Endothelial cell of umbilical vein (primary cell): ENCODE results near the gene RELN. TPM values are rescaled to one million over a fixed set of nuclear protein-coding genes. Genes with fewer than 3 reads are reported as not detected.

Experiments
- BruUV-seq: library from RNA; stranded (reverse); fragments of 400-500 nt; replicated peaks from 2 replicates; lab custom pipeline; 2021; lab: Mats Ljungman, UMichigan
- CTCF ChIA-PET: fragments of 300-600, 350-600 bp; sonication (Branson Sonifier 250); formaldehyde crosslinking; loops from one replicate; lab custom pipeline; 2021; ENCODE audit warnings: antibody characterized with exemption, inconsistent platforms; lab: Charles Lee
- POLR2A ChIA-PET: fragments of 300-600, 350-600 bp; sonication (Branson Sonifier 250); formaldehyde crosslinking; loops from one replicate; lab custom pipeline; 2021; ENCODE audit warnings: antibody characterized with exemption, inconsistent platforms; lab: Charles Lee
- DNase-seq: peaks from one replicate; pipeline ENCODE4 v3.0.0-alpha.2; 2011; ENCODE audit warnings: low read depth, low spot score
- FAIRE-seq: peaks from 2 replicates; lab custom pipeline; 2011; peaks lifted over from hg19 to GRCh38; lab: Jason Lieb, UNC
- H2AFZ ChIP-seq: 2 replicates; pipeline ENCODE4 v1.6.0; 2012; ENCODE audit warnings: low read depth, low read length, control low read depth, inconsistent platforms
- H3K27ac ChIP-seq: 2 replicates; pipeline ENCODE4 v1.5.1; 2011; ENCODE audit warnings: low read depth, mild to moderate bottlenecking, control low read depth, low read length, moderate library complexity; ENCODE audit not compliant: insufficient read depth
- H3K27me3 ChIP-seq, 2 experiments: 2 replicates each; pipeline versions ENCODE4 v1.6.0 to v1.6.1; 2011; ENCODE audit warnings: low read length in 2 of 2, mixed read lengths in 1 of 2; ENCODE audit not compliant: control insufficient read depth in 2 of 2, insufficient read depth in 2 of 2
- H3K36me3 ChIP-seq, 2 experiments: 2 replicates in 1 of 2; 3 replicates in 1 of 2; pipeline ENCODE4 v1.5.1; 2011; ENCODE audit warnings: low read length in 2 of 2, mild to moderate bottlenecking in 1 of 2, moderate library complexity in 1 of 2; ENCODE audit not compliant: control insufficient read depth in 2 of 2, insufficient read depth in 2 of 2; ENCODE audit errors: extremely low read depth in 1 of 2
- H3K4me1 ChIP-seq: 3 replicates; pipeline ENCODE4 v1.5.1; 2011; ENCODE audit warnings: mild to moderate bottlenecking, low read length; ENCODE audit not compliant: control insufficient read depth, insufficient read depth; ENCODE audit errors: extremely low read depth
- H3K4me2 ChIP-seq: 2 replicates; pipeline ENCODE4 v1.6.1; 2011; ENCODE audit warnings: low read length, control low read depth, mixed read lengths; ENCODE audit not compliant: insufficient read depth
- H3K4me3 ChIP-seq, 3 experiments: fragments of 200-600 bp in 1 of 3; sonication (generic), shearing (Covaris generic) in 1 of 3; replicated peaks in 1 of 3; 2 replicates each; pipeline ENCODE4 v1.5.1; 2011 to 2016; ENCODE audit warnings: control low read depth in 3 of 3, low read length in 3 of 3, mild to moderate bottlenecking in 2 of 3, inconsistent platforms in 1 of 3, low read depth in 1 of 3, moderate library complexity in 1 of 3; ENCODE audit not compliant: insufficient read depth in 1 of 3
- H3K79me2 ChIP-seq: 2 replicates; pipeline ENCODE4 v1.6.0; 2012; ENCODE audit warnings: low read length, inconsistent platforms; ENCODE audit not compliant: control insufficient read depth, insufficient read depth
- H3K9ac ChIP-seq: replicated peaks from 2 replicates; pipeline ENCODE3; 2011; ENCODE audit warnings: low read length, control low read depth; ENCODE audit not compliant: insufficient read depth; ENCODE audit errors: extremely low read depth
- H3K9me1 ChIP-seq: replicated peaks from 3 replicates; pipeline ENCODE4 v1.6.0; 2011; ENCODE audit warnings: mild to moderate bottlenecking, low read length; ENCODE audit not compliant: control insufficient read depth, insufficient read depth; ENCODE audit errors: extremely low read depth
- H3K9me3 ChIP-seq: replicated peaks from 2 replicates; pipeline ENCODE4 v1.5.1; 2012; ENCODE audit warnings: low read length, inconsistent platforms; ENCODE audit not compliant: control insufficient read depth, insufficient read depth
- H4K20me1 ChIP-seq: replicated peaks from 2 replicates; pipeline ENCODE3; 2011; ENCODE audit warnings: mild to moderate bottlenecking, low read length; ENCODE audit not compliant: control insufficient read depth, insufficient read depth; ENCODE audit errors: extremely low read depth
- EZH2 ChIP-seq: IDR thresholded peaks from 2 replicates; pipeline ENCODE4 v1.6.1; 2012; ENCODE audit warnings: borderline replicate concordance, low read depth, mild to moderate bottlenecking, moderate library complexity, low read length, inconsistent platforms; ENCODE audit not compliant: severe bottlenecking
- FOS ChIP-seq: IDR thresholded peaks from 2 replicates; pipeline ENCODE4 v1.6.1; 2011; ENCODE audit warnings: mild to moderate bottlenecking, low read length, moderate library complexity, borderline replicate concordance; ENCODE audit not compliant: insufficient read depth
- GATA2 ChIP-seq: IDR thresholded peaks from 2 replicates; pipeline ENCODE4 v1.7.0; 2011; ENCODE audit warnings: low read depth, mild to moderate bottlenecking, moderate library complexity, mixed read lengths, low read length; ENCODE audit not compliant: insufficient read length, insufficient read depth
- JUN ChIP-seq: IDR thresholded peaks from 2 replicates; pipeline ENCODE4 v1.6.1; 2011; ENCODE audit warnings: borderline replicate concordance, low read depth; ENCODE audit not compliant: insufficient read length, insufficient read depth
- MYC ChIP-seq: IDR thresholded peaks from one replicate; pipeline ENCODE4 v1.6.1; 2011; ENCODE audit warnings: mild to moderate bottlenecking, low read depth, low read length
- POLR2A ChIP-seq: IDR thresholded peaks from 2 replicates; pipeline ENCODE4 v1.6.1; 2012; ENCODE audit warnings: low read depth, mild to moderate bottlenecking, control low read depth, low read length
- POLR2AphosphoS5 ChIP-seq: IDR thresholded peaks from 2 replicates; pipeline ENCODE4 v1.6.1; 2012; ENCODE audit warnings: low read depth, mild to moderate bottlenecking, control low read depth, low read length, moderate library complexity; ENCODE audit not compliant: insufficient read depth
- dilution Hi-C: fragments of 300-500 bp; cut with MboI; formaldehyde crosslinking; loops from one replicate; pipeline ENCODE4 v1.15.0; 2019; ENCODE audit warnings: low sequenced_read_pairs; ENCODE audit not compliant: extremely low pct_ligation_motif_present
- intact Hi-C: fragments of 100-400 bp; cut with micrococcal nuclease; formaldehyde crosslinking; loops from one replicate; pipeline ENCODE4 v1.10.0; 2022
- polyA plus RNA-seq, 4 experiments: library from polyadenylated mRNA; depleted of rRNA in 3 of 4; stranded (reverse) in 3 of 4; unstranded in 1 of 4; fragments of >200 nt; gene quantifications; 2 replicates each; pipeline versions ENCODE4 v1.2.1 to v1.2.3, GENCODE V29; 2011 to 2012; ENCODE audit warnings: missing spikeins in 1 of 4
- total RNA-seq: library from RNA; stranded (reverse); gene quantifications from 2 replicates; pipeline ENCODE4 v1.2.3, GENCODE V29; 2021
- TF ChIP-seq, protein P1 (sequence below): IDR thresholded peaks from 2 replicates; pipeline ENCODE4 v1.6.1; 2011; ENCODE audit not compliant: insufficient read depth, insufficient read length
- TF ChIP-seq, protein P2 (sequence below), 2 donors: IDR thresholded peaks; 1 replicate in 1 of 2; 2 replicates in 1 of 2; pipeline ENCODE4 v1.5.1; 2011; ENCODE audit warnings: low read length in 2 of 2, mild to moderate bottlenecking in 2 of 2, moderate library complexity in 2 of 2, control low read depth in 1 of 2, inconsistent platforms in 1 of 2, low read depth in 1 of 2; ENCODE audit not compliant: insufficient read depth in 1 of 2; ENCODE audit errors: extremely low read depth in 1 of 2

Gene RELN
- total and polyA plus RNA-seq, 2 donors (not counting 3 experiments of a cell fraction or from before 2014, with no cell fraction given): 0.15 to 0.22 TPM

DNA sequence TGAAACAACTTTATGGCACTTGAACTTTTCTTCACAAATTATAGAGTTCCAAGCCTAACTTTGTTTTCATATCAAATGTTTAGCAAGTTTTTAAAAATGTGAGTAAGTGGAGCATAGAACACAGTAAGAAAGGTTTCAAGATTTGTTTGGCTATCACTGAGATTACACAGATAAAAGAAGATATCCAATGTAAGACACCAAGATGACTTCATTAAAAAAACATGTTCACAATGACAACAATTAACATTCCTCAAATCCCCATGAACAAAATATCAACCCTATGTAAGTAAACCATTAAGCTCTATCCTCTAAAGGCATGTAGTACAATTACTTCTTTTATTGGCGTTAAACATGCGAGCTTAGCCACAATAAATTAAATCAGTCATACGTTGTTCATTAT lies 129.7 kb downstream of the RELN start:
- no peaks in the 10 kb centered on the region for H3K36me3 ChIP-seq

DNA sequence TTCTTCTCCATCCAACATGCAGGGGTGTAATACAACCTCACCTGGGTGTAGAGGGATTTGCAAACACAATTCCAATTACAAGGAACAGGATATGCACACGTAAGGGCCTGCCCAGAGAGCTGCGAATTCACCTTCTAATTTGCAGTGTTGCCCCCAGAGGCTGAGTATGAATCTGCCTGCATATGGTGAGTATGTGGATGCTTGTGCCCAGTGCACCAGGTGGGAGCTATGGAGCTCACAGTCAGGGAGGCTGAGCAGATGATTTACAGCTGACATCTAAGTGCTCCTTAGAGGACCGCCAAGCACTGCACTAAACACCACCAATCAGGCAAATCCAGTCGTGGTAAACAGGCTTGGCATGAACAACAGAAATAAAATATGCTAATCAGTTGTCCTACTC lies 132.0 kb downstream of the RELN start:
- H4K20me1 ChIP-seq: no peaks in the 10 kb centered on the region
- ChIA-PET POLR2A (no interaction called here), CTCF (no interaction called here)
- no peaks in the 10 kb centered on the region for H3K79me2 ChIP-seq
- H3K27me3 ChIP-seq: no peaks in the 10 kb centered on the region
- H3K36me3 ChIP-seq: no peaks in the 10 kb centered on the region
- no peaks in the 10 kb centered on the region for H3K9me1 ChIP-seq
- no peak overlapping the region for H3K4me2 ChIP-seq
- no peak overlapping the region for H2AFZ ChIP-seq
- no peak overlapping the region for H3K27ac ChIP-seq
- no TSS peak for BruUV-seq
- dilution Hi-C loops: no loop called here
- H3K9ac ChIP-seq: no peak overlapping the region
- H3K4me1 ChIP-seq: no peaks in the 10 kb centered on the region
- intact Hi-C loops: no loop called here
- H3K9me3 ChIP-seq: no peaks in the 10 kb centered on the region
- DNase-seq: no peak
- H3K4me3 ChIP-seq: no peak overlapping the region
- FAIRE-seq: no peak
- TF ChIP-seq, protein P1, sequence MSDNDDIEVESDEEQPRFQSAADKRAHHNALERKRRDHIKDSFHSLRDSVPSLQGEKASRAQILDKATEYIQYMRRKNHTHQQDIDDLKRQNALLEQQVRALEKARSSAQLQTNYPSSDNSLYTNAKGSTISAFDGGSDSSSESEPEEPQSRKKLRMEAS: no peak
- TF ChIP-seq FOS: no peak
- no peak for TF ChIP-seq EZH2
- TF ChIP-seq POLR2AphosphoS5: no peak
- no peak for TF ChIP-seq JUN
- TF ChIP-seq, protein P2, sequence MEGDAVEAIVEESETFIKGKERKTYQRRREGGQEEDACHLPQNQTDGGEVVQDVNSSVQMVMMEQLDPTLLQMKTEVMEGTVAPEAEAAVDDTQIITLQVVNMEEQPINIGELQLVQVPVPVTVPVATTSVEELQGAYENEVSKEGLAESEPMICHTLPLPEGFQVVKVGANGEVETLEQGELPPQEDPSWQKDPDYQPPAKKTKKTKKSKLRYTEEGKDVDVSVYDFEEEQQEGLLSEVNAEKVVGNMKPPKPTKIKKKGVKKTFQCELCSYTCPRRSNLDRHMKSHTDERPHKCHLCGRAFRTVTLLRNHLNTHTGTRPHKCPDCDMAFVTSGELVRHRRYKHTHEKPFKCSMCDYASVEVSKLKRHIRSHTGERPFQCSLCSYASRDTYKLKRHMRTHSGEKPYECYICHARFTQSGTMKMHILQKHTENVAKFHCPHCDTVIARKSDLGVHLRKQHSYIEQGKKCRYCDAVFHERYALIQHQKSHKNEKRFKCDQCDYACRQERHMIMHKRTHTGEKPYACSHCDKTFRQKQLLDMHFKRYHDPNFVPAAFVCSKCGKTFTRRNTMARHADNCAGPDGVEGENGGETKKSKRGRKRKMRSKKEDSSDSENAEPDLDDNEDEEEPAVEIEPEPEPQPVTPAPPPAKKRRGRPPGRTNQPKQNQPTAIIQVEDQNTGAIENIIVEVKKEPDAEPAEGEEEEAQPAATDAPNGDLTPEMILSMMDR (IDR thresholded peaks at IDR 0.05; ENCODE audit: extremely low read depth in 1 of 2, insufficient read depth in 1 of 2, low read depth in 1 of 2, low read length in 2 of 2): no peak
- TF ChIP-seq MYC: no peak
- no peak for TF ChIP-seq POLR2A
- TF ChIP-seq GATA2: no peak

More for the DNA sequence above, 129.7 kb downstream of the RELN start:
- no peak overlapping the region for H3K4me3 ChIP-seq
- H3K9me3 ChIP-seq: no peaks in the 10 kb centered on the region
- H3K27me3 ChIP-seq: no peaks in the 10 kb centered on the region
- H3K4me2 ChIP-seq: no peak overlapping the region
- intact Hi-C loops (no loop called here), dilution Hi-C loops (no loop called here)
- no peaks in the 10 kb centered on the region for H3K79me2 ChIP-seq
- POLR2A ChIA-PET: no interaction called here
- CTCF ChIA-PET: interaction anchor here (1.2 kb wide), 1 partner anchor 8 kb away, joined by 3 read pairs; no protein-coding TSS in a partner anchor
- no peaks in the 10 kb centered on the region for H3K4me1 ChIP-seq
- H3K9ac ChIP-seq: no peak overlapping the region
- no TSS peak for BruUV-seq
- H3K9me1 ChIP-seq: no peaks in the 10 kb centered on the region
- no peak for DNase-seq
- H3K27ac ChIP-seq: no peak overlapping the region
- FAIRE-seq: no peak
- TF ChIP-seq JUN: no peak
- TF ChIP-seq FOS: no peak
- no peaks in the 10 kb centered on the region for H4K20me1 ChIP-seq
- no peak overlapping the region for H2AFZ ChIP-seq
